Inflammatory macrophage treated with lipopolysaccharide for 1 hour (primary cell): ENCODE results near the gene KLHL40.

ENCODE experiments used
- DNase-seq, 2 donors: peaks; one replicate each; pipeline ENCODE4 v3.0.0-alpha.2; 2020 to 2022

Gene KLHL40

DNA sequence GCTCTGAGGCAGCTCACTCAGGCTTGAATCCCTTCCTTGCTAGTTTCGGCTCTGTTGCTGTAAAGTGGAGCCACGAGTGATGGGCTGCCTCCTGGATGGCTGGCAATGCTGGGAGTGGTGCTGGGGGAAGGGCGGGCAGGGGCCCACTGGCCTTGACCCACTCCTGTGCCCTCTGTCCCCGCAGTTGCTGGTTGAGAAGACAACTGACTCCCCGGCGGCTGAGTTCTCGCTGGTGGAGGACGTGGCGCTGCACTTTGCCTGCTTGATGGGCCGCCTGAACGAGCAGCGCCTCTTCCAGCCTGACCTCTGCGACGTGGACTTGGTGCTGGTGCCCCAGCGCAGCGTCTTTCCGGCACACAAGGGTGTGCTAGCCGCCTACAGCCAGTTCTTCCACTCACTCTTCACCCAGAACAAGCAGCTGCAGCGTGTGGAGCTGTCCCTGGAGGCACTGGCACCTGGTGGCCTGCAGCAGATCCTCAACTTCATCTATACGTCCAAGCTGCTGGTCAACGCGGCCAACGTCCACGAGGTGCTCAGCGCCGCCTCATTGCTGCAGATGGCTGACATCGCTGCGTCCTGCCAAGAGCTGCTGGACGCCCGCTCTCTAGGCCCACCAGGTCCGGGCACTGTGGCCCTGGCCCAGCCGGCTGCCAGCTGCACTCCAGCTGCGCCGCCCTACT lies 27.1 kb upstream of the KLHL40 start:
- DNase-seq, result no peak

GRCh38 chr3:42658771-42659390 lies 26.5 kb upstream of the KLHL40 start:
- no peak for DNase-seq

GRCh38 chr3:42659451-42660130 lies 25.7 kb upstream of the KLHL40 start:
- DNase-seq, result no peak

- DNase-seq, result no peak
Observed at GRCh38 chr3:42660131-42660715, 25.1 kb upstream of the KLHL40 start.

- no peak for DNase-seq
Observed at GRCh38 chr3:42660898-42661297, 24.4 kb upstream of the KLHL40 start.

- no peak for DNase-seq
Observed at GRCh38 chr3:42661593-42662022, 23.7 kb upstream of the KLHL40 start.

GRCh38 chr3:42662037-42662812 lies 23.1 kb upstream of the KLHL40 start:
- no peak for DNase-seq

GRCh38 chr3:42662813-42663535 lies 22.4 kb upstream of the KLHL40 start:
- DNase-seq, result no peak

DNA sequence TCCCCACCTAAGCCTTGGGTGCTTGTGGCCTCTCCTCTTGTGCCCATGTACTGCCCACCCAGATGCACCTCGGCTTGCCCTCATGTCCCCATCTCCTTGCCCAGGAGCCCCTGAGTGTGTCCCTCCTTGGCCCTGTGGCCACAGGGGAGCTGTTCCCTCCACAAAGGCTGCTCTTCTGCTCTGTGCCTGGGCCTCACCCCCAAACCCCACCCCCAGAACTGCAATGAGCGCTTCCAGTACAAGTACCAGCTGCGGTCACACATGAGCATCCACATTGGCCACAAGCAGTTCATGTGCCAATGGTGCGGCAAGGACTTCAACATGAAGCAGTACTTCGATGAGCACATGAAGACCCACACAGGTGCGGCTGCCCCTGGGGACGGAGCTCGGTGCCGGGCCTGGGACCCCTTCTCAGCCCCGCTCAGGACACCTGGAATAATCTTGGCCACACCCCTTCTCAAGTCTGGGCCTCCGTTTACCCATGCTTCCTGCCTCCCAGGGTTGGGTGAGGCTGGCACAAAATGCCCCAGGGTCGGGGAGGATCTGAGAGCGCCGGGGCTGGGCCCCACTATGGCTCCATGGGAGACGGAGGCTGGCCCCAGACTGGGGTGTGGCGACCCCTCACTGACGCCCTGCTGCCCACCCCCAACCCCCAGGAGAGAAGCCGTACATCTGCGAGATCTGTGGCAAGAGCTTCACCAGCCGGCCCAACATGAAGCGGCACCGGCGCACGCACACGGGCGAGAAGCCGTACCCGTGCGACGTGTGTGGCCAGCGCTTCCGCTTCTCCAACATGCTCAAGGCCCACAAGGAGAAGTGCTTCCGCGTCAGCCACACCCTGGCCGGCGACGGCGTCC lies 21.5 kb upstream of the KLHL40 start:
- no peak for DNase-seq

- DNase-seq, result no peak
Observed at GRCh38 chr3:42664438-42664803, 20.9 kb upstream of the KLHL40 start.

GRCh38 chr3:42665050-42665878 lies 20.1 kb upstream of the KLHL40 start:
- DNase-seq, result no peak

DNA sequence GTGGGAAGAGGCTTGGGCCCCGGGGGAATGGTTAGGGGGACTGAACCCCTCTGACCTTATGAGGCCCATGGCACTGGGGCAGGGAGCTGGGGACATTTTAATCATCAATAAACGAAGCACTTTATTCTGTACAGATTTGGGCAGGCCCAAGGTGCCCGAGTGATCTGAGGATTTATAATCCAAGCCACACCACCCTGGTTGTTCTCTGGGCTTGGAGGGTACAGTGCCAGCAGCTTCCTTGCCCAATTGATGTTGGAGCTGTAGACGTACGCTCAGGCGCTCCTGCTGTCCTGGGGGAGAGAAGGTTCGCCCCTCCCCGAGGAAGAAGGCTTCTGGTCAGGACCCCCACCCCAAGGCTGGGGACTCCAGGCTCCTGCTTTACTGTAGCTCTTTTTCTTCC lies 19.3 kb upstream of the KLHL40 start:
- DNase-seq, result no peak

GRCh38 chr3:42666577-42666998 lies 18.7 kb upstream of the KLHL40 start:
- DNase-seq, result no peak

- no peak for DNase-seq
Observed at GRCh38 chr3:42667096-42667522, 18.2 kb upstream of the KLHL40 start.

- no peak for DNase-seq
Observed at GRCh38 chr3:42667523-42668412, 17.6 kb upstream of the KLHL40 start.

DNA sequence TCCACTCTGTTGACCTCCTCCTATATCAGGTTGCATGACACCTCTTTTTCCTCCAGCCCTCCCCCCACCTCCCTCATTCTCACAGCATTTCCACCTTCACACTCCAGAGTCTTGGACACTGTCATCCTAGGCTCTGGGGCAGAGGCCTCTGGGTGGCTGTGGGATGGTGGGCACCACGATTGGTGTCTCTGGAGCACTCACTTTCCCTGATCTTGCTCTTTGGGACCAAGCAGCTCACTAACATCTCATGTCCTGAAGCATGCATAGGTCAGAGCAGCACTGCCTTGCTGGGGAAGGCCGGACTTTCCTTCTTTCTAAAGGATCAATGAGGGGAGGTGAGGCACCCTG lies 16.9 kb upstream of the KLHL40 start:
- no peak for DNase-seq

DNA sequence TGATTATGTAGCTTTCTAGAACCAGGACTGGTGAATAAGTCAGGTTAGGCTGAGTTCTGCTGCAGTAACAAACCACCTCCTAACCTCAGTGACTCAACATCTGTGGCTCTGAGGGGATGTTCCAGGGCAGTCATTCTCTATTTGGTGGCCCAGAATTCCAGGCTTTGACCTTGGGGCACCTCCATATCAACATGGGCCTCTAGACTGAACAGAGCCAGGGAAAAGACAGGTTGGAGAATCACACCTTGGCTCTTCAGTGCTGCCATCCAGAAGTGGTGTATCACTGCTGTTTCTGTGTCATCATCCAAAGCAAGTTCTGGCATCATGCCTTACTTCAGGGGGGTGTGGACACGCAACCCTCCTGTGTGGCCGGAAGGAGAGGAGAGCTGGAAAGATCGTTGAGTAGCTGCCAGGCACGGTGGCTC lies 16.5 kb upstream of the KLHL40 start:
- no peak for DNase-seq

GRCh38 chr3:42670051-42670576 lies 15.2 kb upstream of the KLHL40 start:
- DNase-seq, result no peak

- no peak for DNase-seq
Observed at GRCh38 chr3:42670670-42671069, 14.7 kb upstream of the KLHL40 start.
